ENCODE data around the gene ATP8B2.
"Not testable (repeated sequence)": the region's sequence is repeated elsewhere in the genome, so short reads cannot be mapped to it uniquely, and the experiment has no call there.

The ATP8B2 gene, protein sequence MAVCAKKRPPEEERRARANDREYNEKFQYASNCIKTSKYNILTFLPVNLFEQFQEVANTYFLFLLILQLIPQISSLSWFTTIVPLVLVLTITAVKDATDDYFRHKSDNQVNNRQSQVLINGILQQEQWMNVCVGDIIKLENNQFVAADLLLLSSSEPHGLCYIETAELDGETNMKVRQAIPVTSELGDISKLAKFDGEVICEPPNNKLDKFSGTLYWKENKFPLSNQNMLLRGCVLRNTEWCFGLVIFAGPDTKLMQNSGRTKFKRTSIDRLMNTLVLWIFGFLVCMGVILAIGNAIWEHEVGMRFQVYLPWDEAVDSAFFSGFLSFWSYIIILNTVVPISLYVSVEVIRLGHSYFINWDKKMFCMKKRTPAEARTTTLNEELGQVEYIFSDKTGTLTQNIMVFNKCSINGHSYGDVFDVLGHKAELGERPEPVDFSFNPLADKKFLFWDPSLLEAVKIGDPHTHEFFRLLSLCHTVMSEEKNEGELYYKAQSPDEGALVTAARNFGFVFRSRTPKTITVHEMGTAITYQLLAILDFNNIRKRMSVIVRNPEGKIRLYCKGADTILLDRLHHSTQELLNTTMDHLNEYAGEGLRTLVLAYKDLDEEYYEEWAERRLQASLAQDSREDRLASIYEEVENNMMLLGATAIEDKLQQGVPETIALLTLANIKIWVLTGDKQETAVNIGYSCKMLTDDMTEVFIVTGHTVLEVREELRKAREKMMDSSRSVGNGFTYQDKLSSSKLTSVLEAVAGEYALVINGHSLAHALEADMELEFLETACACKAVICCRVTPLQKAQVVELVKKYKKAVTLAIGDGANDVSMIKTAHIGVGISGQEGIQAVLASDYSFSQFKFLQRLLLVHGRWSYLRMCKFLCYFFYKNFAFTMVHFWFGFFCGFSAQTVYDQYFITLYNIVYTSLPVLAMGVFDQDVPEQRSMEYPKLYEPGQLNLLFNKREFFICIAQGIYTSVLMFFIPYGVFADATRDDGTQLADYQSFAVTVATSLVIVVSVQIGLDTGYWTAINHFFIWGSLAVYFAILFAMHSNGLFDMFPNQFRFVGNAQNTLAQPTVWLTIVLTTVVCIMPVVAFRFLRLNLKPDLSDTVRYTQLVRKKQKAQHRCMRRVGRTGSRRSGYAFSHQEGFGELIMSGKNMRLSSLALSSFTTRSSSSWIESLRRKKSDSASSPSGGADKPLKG

DNA sequence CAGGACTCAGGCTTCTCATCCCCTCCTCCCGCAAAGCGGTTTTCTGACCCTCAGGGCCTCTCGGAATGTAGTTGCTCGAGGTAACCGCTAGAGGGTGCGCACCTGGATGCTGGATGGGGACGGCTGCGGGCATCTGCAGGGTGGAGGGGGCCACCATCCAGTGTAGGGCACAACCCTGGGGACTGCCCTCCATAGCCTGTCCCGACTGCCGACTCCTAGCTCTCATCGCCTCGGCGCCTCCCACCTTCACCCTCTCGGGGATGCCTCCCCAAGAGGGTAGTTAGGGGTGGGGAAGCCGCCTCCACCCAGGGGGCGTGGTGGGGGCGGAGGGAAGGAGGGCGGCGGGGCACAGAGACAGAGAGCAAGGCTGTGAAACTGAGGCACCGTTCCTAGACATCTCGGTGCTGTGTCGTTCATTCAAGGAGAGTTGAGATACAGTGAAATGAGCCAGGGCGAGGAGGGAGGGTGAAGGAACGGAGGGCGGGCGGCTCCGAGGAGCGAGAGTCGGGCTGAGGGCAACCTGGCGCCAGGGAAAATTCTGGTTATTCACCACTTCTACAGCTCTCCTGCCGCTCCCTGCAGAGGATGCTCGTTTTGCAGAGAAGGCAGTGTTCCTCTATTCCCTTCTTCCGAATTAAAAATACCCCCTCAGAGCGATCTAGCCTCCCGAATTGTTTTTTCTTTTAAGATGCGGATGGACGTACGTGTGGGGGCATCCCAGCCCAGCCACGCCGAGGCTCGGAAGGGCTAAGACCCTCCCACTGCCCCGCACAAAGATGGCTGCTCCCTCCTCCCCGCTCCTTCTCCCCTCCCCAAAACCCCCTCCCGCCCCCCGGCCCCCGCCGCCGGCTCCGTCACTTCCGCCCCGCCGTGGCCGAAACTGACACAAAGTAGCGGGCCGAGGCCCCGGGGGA is at the start of gene ATP8B2:
ATP8B2 (plus strand) TSS at position 857 of the 914 bp plus-strand sequence. CDS start 2,617 bp downstream, outside the sequence.
- DNase-seq: peak in 57 of 58 donors; percentile 25 to 83 (median 64)

DNA sequence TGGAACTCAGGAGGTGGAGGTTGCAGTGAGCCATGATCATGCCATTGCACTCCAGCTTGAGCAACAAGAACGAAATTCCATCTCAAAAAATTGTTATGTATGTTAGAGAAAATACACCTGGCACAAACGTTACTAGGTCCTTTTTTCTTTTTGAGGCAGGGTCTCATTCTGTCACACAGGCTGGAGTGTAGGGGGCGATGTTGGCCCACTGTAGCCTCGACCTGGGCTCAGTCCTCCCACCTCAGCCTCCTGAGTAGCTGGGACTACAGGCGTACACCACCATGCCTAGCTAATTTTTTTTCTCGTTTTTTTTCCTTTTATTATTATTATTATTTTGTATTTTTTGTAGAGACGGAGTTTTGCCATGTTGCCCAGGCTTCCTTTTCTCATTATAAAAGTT is 48.5 kb upstream of the ATP8B2 start:
- no peak for DNase-seq

DNA sequence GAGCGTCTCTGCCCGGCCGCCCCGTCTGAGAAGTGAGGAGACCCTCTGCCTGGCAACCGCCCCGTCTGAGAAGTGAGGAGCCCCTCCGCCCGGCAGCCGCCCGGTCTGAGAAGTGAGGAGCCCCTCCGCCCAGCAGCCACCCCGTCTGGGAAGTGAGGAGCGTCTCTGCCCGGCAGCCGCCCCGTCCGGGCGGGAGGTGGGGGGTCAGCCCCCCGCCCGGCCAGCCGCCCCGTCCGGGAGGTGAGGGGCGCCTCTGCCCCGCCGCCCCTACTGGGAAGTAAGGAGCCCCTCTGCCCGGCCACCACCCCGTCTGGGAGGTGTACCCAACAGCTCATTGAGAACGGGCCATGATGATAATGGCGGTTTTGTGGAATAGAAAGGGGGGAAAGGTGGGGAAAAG is 37.7 kb upstream of the ATP8B2 start:
- DNase-seq: not testable (repeated sequence)

DNA sequence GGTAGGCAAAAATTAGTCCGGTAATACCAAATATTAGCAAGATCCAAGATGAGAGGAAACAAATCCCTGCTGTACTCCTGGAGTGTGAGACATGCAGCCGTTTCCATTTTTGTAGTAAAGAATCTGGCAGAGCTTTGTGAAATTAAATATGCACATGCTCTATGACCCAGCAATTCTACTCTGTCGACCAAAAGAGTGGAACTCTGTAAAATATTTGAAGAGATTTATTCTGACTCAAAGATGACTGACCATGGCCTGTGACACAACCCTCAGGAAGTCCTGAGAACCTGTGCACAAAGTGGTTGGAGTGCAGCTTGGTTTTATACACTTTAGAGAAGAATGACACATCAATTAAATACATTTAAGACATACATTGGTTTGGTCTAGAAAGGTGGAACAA is 36.7 kb upstream of the ATP8B2 start:
- DNase-seq: no peak

DNA sequence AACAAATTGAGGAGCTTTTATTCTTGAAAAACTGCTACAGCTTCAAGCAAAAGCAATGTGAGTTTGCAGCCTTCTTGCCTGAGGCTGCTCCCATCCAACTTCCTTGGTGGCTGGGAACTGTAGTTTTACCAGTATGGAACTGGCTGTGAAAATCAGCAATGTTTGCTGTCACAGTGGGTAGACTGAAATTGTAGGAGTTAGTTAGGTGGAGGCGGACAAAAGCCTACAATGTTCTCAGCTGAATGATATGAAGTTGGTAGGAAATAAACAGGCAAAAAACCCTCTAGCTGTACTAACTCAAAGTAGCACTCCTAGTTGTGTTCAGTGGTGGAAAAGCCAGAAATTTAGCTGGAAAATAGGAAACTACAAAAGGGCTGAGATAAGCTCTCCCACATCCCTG is 34.4 kb upstream of the ATP8B2 start:
- peak in 4 of 58 donors; percentile 2 to 54 (median 10) for DNase-seq

DNA sequence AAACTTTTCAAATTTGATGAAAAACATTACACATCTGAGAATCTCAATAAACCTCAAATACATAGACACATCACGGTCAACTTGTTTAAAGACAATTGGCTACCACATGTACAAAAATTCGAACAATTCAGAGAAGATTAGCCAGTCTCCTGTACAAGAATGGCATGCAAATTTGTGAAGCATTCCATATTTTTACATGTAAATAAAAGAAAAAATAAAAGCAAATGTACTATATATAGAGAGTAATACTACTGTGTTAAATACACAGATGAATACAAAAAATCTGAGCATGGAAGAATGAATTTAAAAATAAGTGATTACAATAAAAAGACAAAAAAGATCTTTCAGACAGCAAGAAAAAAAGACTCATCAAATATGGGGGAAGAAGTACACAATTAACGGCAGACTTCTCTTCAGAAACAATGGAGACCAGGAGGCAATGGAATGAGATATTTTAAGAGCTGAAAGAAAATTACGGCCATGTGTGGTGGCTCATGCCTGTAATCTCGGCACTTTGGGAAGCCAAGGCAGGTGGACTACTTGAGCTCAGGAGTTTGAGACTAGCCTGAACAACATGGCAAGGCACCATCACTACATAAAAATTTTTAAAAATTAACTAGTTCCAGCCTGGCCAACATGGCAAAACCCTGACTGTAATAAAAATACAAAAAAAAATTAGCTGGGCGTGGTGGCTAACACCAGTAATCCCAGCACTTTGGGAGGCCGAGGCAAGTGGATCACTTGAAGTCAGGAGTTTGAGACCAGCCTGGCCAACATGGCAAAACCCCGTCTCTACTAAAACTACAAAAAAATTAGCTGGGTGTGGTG is 29.7 kb upstream of the ATP8B2 start:
- no peak for DNase-seq

DNA sequence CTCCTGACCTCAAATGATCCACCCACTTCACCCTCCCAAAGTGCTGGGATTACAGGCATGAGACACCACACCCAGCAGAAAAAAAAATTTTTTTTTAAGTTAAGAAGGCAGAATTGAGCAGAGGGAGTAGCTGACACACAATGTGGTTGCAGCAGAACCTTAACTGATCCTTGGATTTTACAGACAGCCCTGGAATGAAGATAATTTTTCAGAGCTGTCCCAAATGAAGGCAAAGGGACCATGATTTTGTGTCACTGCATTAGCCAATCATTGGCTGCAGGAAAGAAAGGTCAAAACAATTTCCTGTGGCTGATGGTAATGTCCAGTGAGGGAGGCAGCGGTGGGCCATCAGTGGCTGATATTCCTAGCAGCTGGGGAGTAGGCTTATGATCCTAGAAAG is 23.7 kb upstream of the ATP8B2 start:
- no peak for DNase-seq

DNA sequence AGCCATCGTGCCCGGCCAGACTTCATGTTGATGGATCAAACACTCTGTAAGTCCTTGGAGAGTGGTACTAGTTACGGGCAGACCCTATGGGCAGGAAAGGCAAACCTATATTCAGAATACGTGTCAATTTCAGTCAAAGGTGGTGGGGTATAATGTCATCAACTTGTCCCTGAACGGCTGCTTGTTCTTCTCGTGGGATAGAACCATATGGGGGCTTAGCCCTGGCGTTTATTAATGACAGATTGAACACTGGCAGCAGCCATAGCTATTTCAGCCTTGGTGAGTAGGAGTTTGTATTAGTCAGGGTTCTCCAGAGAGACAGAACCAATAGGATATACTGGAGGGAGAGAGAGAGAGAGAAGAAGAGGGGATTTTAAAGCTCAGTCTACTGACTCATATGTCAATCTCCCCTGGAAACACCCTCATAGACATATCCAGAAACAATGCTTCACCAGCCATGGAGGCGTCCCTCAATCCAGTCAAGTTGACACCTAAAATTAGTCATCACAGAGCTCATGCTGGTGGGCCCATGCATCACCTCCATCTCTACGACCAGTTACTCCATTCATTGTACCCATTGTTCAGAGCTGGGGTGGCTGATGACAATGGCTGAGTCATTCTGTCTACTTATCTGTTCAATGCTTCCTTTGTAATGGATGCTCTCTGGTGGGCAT is 20.5 kb upstream of the ATP8B2 start:
- peak in 2 of 58 donors; percentile 23 to 31 for DNase-seq

DNA sequence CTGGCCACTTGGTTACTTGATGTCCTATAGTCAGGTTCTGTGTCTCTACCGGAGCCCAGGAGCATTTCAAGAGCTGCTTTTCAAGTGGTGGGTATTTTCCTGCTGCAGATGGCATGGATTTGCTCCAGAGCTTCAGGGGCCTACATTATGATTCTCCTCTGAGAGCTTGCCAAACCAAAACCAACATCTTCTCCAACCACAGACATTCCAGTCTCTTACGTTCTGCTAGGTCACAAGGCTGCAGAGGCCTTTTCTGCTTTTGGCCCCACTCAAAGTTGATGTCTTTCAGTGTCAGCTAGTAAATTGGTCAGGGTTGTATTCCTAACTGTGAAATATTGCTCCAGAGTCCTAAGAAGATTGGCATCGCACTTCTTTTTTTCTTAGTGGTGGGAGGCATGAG is 19.2 kb upstream of the ATP8B2 start:
- DNase-seq: no peak

DNA sequence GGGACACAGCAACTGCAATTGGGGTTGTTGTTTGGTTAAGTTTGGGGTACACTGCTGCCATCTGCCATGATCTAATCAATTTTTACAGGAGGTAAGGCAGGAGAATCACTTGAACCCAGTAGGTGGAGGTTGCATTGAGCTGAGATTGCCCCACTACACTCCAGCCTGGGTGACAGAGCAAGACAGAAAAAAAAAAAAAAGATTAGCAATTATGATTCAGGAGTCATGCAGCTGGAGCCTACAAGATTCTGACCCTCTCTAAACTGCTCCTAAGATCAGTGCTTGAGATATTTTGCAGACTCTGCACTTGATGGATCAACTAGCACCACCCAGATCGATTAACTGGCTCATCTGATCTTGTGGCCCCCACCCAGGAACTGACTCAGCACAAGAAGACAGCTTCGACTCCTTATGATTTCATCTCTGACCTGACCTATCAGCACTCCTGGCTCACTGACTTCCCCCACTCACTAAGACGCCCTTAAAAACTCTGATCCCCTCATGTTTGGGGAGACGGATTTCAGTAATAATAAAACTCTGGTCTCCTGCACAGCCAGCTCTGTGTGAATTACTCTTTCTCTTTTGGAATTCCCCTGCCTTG is 17.6 kb upstream of the ATP8B2 start:
- not testable (repeated sequence) for DNase-seq

DNA sequence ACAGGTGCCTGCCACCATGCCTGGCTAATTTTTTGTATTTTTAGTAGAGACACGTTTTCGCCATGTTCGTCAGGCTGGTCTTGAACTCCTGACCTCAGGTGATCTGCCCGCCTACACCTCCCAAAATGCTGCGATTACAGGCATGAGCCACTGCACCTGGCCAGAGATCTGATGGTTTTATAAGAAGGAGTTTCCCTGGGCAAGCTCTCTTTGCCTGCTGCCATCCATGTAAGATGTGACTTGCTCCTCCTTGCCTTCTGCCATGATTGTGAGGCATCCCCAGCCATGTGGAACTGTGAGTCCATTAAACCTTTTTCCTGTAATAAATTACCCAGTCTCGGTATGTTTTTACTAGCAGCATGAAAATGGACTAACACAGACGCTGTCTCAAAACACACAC is 16.2 kb upstream of the ATP8B2 start:
- not testable (repeated sequence) for DNase-seq

DNA sequence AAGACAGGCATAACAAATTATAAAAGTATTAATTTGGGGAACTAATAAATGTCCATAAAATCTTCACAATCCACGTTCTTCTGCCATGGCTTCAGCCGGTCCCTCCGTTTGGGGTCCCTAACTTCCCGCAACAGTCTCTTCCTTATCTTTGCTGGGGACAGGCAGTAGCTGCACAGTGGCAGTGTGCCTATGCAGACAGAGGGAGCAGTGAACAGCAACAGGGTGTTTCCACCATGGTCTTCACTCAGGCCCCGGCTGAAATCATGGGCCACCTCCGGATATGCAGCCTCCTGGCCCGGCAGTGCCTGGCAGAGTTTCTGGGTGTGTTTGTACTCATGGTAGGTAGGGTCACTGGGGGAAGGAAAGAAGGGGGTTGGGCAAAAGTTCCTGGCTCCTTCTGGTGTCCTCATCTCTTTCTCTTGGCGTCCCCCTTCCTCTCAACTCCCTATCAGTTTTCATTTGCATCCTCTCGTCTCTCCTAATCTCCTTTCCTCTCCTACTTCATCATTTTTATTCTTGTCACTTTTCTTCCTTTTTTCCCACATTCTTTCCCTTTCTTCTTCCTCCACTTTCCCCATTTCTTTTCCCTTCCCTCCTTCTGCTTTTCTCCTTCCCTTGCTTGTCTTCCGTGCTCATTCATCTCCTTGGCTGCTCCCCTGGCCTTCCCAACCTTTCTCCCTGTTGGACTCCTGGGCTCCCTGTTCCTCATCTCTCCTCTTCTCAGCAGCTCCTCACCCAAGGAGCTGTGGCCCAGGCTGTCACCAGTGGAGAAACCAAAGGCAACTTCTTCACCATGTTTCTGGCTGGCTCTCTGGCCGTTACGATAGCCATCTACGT is 12.9 kb upstream of the ATP8B2 start:
- not testable (repeated sequence) for DNase-seq

DNA sequence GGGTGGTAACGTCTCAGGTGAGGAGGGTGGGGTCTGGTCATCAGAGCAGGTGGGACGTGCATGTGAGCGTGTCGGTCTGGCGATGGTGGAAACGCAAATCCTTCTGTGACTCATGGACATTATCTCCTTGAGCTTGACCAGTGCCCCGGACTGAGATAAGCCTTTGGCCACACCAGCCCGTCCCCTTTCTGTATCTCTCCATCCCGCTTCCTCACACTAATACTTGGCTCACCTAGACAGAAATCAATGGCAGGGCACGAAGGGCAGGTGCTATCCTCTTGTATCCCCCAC is 12.3 kb upstream of the ATP8B2 start:
- no peak for DNase-seq

DNA sequence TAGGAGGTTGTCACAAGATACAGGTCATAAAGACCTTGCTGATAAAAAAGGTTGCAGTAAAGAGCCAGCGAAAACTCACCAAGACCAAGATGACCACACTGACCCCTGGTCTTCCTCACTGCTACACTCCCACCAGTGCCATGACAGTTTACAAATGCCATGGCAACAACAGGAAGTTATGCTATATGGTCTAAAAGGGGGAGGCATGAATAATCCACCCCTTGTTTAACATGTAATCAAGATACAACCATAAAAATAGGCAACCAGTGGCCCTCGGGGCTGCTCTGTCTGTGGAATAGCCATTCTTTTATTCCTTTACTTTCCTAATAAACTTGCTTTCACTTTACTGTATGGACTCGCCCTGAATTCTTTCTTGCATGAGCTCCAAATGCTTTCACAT is 11.1 kb upstream of the ATP8B2 start:
- DNase-seq: not testable (repeated sequence)

DNA sequence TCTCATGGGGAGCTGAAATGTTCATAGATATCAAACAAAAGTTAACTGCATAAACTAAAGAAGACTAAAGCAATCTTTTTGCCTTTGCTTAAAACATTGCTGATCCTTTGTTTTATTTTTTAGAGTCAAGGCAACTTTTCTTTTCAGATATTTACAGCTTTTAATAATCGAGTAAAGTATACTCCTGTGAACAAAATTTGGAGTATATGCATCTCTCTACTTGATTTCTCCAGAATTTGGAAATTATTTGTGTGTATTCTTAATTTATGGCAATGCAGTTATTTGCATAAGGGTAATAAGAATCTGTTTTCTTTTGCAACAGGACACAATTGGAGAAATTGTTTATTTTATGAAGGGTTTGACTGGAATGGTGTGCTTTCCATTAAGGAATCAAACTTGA is 8.6 kb upstream of the ATP8B2 start:
- DNase-seq: no peak

DNA sequence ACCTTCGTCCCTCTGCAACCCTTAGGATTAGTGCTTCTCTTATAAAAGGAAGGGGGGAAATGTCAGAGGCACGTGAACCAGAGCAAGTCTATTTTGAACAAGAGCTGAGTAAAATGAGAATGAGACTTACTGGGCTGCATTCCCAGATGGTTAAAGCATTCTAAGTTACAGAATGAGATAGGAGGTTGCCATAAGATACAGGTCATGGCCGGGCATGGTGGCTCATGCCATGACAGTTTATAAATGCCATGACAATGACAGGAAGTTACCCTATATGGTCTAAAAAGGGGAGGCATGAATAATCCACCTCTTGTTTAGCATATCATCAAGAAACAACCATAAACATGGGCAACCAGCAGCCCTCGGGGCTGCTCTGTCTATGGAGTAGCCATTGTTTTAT is 6.9 kb upstream of the ATP8B2 start:
- no peak for DNase-seq

DNA sequence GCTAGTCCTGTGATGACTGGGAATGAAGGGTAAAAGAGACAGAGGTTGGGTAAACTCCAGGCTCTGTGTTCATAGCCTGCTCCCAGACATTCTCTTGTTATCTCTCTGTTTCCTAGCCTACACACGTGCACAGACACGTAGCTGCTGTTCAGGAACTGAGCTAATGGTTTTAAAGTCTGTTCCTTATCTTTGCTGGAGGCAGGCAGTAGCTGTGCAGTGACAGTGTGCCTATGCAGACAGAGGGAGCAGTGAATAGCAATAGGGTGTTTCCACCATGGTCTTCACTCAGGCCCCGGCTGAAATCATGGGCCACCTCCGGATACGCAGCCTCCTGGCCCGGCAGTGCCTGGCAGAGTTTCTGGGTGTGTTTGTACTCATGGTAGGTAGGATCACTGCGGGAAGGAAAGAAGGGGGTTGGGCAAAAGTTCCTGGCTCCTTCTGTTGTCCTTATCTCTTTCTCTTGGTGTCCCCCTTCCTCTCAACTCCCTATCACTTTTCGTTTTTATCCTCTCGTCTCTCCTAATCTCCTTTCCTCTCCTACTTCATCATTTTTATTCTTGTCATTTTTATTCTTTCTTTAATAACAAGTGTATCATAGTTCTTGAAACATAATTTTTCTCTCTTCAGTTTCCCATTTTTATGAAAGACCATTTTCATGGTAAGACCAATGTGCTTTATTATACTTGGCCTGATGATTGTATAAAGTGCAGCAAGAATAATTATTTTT is 4.3 kb upstream of the ATP8B2 start, which contains the start of gene AQP10:
AQP10 (plus strand) TSS at position 212 of the 727 bp plus-strand sequence; CDS start at position 275, 63 bp downstream.
- DNase-seq: no peak
